HG02678 (cell line): ENCODE measurements around the gene GCDH.
A peak's percentile ranks its signal among the peaks of the same experiment; 100 is the strongest.
"Not testable (repeated sequence)": the region's sequence is repeated elsewhere in the genome, so short reads cannot be mapped to it uniquely, and the experiment has no call there.

Experiments
- ATAC-seq: cut with Tn5 transposase; IDR thresholded peaks from one replicate; pipeline ENCODE4 v1.9.1; 2021; ENCODE audit warnings: mild to moderate bottlenecking, moderate library complexity; ENCODE audit not compliant: unreplicated experiment

GCDH gene

DNA sequence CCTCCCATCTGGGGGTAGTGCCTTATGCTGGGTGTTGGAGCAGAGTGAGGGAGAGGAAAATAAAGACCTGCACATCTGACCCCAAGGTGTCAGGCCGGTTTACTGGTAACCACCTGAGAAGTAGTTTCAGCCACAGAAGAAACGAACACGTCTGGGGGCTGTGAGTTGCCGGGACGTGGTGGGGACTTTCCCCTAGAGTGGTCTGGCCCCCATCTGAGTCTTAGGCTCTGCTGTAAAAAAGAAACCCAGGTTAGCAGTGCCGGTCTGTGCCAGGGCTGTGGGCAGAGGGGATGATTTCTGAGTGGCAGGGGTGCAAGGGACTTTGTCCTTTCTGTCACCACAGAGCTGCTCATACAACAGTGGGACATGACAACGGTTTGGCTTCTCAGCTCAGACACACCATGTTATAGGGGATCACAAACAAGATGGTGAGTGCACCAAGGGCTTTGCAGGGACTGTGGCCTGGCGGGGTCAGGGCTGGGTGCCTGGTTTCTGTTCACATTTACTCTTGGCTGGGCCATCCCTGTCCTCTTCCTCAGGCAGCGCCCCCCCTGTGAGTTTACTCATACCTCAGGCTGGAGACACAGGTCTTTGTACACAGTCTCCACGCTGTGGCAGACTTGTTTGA is 9.0 kb downstream of the GCDH start:
- ATAC-seq: peak; percentile 91

DNA sequence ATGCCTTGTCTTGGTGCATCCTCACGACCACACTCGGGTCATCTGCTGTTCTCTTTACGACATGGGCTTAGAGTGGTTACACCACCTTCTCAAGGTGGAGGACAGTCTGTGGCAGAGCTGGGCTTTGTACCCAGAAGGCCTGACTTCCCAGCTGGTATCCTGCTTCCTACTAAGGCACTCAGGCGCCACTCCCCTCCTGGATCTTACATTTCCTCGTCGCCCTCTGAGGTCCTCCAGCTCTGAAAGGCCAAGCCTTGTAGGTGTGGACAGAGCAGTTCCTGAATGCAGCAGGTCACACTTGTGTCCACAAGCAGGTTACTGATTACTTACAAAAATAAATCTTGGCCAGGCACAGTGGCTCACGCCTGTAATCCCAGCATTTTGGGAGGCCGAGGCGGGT is 16.2 kb downstream of the GCDH start:
- no peak for ATAC-seq

DNA sequence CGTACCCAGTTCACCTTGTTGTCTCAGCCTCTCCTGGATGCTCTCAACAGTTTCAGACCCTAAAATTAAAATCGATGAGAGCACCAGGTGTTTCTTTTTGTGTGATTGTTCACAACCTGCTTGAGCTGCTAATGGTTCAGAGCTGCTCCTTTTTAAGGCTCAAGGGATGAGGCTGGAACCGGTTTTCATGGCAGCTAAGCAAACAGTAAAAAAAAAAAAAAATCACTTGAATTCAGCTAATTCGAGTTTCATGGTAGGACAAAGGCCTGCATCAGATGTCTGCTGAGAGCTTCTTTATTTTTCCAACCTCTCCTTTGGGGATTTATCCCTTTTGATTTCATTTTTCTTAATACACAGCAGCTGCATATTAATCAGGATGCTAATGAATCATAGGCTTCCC is 21.6 kb downstream of the GCDH start:
- ATAC-seq: no peak

DNA sequence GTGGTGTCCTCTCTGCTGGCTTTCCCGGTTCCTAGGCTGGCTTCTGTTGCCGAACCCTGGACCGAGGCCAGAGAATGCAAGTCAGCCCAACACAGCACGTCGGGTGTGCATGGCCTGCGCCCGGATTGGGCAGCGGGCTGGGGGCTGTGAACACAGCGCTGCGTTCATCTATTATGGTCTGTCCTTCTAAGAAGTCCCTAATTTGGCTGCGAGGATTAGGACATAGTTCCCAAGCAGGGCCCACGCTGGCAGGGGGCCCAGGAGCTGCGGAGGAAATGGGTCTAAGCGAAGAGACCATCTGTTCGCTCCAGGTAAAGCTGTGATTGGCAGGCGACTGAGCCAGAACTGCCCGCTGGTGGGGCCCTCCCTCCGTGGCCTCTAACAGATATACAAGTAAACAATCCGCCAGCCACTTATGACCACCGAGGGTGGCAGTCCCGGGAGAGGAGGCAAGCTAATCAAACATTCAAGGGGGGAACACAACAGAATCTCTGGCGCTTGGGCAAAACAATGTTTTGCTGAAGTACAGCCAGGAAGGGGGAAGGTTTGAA is 22.1 kb downstream of the GCDH start:
- ATAC-seq: no peak

DNA sequence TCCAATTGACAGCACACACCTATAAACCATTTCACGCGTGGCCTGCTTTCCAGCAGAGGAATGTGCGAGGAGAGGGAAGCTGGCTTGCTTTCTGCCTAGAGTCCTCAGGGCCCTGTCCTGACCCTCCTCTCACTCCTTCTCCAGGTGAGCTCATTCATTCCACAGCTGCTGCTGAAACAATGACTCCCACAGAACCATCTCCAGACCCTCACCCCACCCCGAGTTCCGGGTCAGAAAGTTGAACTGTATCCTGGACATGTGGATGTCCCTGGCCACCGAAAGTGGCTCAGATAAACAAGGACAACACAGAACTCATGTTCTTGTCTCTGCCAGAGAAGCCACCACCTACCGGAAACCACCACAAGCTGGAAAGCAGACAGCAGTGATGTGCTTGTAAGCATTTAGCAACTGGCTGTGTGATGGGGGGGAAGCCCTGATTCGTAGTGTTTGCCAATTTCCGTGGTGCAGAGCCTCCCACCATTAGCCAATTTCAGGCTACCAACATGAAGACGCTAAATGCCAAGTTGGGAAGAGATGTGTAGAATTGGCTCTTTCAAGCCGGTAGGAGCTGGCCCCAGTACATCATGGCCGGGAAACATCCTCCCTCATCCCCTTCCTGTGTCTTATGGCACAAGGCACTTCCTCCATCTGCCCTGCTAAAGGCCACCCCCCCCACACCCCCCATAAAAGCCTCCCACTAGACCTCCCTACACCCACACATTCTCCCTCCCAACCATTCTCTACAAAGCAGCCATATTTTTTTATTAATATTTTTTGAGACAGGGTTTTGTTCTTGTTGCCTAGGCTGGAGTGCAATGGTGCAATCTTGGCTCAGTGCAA is 23.1 kb downstream of the GCDH start:
- ATAC-seq: no peak

DNA sequence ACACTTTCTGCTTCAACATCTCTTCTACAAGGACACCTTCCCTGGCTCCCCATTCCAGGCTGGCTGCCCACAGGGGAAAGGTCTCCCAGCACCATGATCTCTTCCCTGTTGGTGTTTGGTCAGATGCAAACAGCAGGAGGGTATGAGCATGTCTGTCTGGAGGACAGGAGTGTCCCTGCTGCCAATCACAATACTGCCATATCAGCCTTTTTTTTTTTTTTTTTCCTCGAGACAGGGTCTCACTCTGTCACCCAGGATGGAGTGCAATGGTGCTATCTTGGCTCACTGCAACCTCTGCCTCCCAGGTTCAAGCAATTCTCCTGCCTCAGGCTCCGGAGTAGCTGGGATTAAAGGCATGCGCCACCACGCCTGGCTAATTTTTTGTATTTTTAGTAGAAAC is 24.9 kb downstream of the GCDH start:
- ATAC-seq: not testable (repeated sequence)

DNA sequence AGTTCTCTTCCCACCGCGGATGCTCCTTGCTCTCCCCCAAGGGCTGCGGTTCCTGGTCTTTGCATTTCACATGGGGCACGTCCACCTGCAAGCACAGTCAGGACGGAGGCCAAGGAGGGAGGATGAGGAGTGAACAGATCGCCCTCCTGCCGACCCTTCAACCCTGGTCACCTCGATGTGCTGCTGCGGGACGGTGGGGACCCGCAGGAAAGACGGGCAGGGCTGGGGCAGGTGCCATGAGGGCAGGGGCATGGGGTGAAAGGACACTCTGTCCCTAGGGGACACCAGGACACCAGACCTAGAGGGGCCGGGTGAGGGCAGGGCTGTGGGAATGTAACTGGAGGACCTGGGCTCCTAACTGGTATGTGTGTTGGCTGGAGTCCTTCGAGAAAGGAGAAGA is 27.3 kb downstream of the GCDH start:
- ATAC-seq: no peak

DNA sequence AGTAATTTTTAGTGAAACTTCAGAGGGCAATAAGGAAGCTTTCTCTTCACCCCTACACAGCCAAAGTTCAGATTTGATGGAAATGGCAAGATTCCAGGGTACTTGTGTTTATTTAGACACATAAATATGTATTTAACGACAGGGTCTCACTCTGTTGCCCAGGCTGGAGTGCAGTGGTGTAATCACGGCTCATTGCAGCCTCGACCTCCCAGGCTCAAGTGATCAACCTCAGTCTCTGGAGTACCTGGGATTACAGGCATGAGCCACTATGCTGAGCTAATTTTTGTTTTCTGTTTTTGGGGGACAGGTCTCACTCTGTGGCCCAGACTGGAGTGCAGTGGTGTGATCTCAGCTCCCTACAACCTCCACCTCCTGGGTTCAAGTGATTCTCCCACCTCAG is 30.1 kb downstream of the GCDH start:
- ATAC-seq: no peak

DNA sequence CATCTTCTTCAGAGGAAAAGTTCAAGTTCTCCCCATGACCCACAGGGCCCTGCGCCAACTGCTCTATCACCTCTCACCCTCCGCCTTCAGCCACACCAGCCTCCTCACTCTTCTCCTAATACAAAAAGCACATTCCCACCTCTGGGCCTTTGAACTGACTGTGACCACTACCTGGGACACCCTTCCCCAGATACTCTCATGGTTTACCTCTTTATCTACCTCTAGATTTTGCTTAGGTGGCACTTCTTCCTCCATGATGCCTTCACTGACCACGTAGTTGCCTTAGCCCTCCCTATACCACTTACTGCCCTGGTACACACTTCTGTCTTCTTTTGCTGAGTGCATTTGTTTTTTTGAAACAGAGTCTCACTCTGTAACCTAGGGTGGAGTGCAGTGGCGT is 32.0 kb downstream of the GCDH start:
- ATAC-seq: no peak

DNA sequence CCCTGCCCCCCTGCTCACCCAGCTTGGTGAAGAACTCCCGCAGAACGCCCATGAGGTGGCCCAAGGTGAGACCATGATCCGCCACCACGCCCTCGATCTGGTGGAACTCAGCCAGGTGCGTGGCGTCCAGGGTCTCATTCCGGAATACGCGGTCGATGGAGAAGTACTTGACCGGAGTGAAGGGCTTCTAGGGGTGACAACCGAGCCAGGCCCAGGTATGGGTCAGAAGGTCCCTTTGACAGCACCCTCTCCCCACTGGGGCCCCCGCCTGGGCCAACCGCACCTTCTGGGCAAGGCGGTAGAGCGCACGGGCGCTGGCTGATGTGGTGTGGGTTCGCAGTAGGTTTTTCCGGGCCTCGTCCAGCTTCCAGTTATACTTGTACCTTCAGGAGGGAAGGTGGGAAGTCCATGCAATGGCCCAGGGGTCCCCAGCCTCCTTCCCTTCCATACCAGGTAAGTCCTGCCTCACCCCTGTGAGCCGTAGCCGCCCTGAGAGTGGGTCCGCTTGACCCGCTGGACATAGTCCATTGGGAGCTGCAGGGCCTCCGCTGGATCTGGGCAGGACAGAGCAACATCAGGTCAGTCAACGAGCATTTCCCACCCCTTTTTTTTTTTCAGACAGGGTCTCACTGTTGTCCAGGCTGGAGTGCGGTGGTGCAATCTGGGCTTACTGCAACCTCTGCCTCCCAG is 33.8 kb downstream of the GCDH start:
- ATAC-seq: no peak

DNA sequence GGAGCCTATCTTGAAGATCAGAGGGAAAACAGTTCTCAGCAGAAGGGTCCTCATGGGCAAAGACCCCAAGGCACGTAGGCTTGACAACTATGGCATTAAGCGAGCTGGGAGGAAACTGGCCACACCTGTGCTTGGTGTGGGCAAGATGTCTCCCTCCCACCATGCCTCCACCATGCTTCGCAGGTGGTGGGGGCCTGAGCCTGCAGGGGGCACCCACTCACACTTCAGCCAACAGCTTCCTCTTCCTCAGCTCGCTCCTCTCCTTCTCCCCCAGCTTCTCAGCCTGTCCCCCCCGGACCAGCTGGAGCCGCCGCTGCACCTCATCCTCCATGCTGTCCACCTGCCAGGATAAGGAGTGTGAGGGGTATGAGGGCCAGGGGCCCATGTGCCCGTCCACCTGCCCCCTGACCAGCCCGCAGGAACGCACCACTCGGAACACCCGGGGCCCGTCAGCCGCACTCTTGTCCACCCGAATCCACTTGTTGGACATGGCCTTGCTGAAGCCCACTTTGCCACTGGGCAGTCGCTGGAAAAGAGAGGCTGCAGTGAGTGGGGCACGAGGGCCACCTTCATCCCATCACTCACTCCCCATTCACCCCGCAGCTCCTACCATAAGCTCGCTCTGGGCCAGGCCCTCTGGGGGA is 39.2 kb downstream of the GCDH start:
- no peak for ATAC-seq

DNA sequence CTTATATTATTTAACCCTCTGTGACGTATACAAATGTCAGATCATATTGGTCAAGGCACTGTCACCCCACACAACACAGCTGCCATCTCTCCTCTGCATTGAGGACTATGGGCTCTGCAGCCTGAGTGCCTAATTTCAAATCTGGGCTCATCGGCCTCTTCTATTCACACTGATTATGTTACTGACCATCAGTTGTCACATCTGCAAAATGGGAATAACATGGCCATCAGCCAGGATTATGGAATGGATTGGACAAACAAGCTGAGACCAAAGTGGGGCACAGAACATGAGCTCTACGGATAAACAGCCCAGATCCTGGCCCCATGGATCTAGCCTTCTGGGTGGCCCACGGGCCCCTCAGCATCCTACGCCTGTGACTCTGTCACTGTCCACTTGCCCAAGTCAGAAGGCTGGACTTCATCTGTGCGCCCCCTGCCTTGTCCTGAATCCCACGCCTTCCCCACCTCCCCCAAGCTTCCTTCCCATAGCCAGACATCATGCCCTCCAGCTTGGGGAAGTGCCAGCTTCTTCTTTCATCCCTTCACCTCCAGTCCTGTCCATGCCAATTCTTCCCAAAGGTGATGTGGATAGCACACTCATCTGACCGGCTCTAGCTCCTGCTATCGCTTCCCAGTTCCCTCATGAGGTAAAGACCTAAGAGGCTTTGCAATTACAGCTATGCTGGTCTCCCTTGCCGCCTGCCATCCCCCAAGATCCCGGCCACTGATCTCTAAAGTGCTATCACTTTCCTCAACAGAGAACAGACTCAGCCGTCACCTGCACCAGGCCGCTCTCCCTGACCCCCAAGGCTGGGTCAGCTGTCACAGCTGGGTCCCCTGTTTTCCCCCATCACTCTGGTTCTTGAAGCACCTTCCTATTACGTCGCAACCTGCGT is 41.7 kb downstream of the GCDH start:
- no peak for ATAC-seq

DNA sequence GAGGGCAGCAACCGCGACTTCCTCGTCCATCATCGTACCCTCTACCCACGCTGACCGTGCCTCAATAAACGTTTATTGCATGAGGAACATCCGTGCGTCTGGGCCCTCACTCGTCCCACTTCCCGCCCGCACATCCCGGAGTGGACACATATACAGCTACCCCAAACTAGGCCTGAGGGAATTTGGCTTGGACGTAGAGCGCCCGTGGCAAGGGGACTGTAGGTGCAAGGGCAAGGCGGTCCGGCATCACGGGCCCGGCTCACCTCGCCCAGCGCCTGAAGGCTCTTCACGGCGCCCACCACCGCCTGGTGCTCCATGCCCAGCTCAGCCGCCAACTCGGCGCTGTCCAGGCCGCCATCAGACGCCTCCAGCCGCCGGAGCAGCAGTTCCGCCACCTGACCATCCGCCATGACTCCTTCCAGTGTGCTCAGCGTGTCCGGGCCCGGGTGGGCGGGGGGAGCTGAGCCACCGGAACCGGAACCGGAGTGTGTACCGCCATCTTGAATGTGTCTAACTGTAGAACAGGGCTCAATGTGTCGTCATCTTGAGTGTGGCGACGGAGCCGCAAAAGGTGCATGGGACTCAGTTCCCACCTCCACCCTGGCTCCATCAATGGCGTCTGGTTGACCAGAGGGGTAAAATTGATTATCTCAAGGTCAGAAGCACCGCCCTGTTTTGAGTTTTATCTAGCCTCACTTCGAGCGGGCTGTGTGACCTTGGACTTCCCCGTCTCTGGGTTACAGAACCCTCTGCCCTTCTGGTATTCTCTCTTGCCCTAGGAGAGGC is 42.5 kb downstream of the GCDH start, which contains the start of gene FARSA:
FARSA (minus strand) TSS at position 425 of the 786 bp plus-strand sequence; CDS start at position 410, 15 bp downstream.
- peak; percentile 48 for ATAC-seq

DNA sequence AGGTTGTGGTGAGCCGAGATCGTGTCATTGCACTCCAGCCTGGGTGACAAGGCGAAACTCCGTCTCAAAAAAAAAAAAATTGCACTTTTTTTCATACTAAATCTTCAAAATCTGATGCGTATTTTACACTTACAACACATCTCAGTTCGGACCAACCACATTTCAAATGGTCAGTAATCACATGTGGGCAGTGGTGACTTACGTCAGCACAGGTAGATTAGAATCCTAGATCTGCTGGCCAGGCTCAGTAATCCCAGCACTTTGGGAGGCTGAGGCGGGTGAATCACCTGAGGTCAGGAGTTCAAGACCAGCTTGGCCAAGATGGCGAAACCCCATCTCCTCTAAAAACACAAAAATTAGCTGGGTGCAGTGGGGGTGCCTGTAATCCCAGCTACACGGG is 44.1 kb downstream of the GCDH start:
- no peak for ATAC-seq

DNA sequence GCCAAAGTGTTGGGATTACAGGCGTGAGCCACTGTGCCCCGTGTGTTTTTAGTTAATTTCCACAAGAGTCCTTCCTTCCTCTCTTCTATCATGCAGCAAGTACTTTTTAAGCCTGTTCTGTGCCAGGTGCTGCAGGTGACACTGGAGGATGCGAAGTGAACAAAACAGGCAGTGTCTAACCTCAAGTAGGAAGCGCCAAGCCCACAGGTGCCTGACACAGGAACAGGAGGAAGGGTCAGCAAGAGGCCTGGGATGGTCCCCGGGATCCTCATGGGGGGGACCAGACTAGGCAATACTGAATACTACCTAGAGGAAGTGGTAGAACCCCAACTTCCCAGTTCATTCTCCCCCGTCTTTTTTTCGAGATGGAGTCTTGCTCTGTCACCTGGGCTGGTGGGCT is 45.6 kb downstream of the GCDH start:
- no peak for ATAC-seq

DNA sequence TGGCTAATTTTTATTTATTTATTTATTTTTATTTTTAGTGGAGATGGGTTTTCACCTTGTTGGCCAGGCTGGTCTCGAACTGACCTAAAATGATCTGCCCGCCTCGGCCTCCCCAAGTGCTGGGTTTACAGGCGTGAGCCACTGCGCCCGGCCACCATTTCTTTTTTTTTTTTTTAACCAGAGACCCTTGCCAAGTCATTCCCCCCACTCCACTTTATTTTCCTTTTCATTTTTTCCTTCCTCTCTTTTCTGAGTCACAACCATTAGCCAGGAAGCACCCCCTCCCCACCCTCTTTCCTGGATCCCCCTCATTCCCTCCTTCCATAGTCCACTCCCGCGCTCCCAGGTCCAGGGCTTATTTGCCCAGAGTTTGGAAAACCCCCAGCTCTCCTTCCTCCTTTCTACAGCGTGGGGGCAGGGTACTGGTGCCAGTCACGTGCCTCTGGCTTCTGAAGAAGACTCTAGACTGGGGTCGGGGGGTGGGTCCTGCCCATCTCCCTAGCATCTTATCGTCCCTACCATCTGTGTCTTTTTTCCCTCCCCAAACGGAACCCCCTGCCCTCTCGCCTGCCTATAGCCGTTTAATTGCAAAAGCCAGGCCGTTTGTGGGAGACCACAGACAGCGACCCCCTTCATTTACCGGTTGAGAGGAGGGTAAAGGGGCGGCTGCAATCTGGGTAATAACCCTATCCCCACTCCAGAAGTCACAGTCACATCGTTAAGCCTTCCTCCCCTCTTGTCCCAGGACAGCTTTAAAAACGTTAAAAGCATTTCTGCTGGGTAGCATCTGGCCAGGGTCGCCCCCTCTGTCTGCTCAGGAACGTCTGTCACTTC is 46.4 kb downstream of the GCDH start:
- ATAC-seq: no peak

DNA sequence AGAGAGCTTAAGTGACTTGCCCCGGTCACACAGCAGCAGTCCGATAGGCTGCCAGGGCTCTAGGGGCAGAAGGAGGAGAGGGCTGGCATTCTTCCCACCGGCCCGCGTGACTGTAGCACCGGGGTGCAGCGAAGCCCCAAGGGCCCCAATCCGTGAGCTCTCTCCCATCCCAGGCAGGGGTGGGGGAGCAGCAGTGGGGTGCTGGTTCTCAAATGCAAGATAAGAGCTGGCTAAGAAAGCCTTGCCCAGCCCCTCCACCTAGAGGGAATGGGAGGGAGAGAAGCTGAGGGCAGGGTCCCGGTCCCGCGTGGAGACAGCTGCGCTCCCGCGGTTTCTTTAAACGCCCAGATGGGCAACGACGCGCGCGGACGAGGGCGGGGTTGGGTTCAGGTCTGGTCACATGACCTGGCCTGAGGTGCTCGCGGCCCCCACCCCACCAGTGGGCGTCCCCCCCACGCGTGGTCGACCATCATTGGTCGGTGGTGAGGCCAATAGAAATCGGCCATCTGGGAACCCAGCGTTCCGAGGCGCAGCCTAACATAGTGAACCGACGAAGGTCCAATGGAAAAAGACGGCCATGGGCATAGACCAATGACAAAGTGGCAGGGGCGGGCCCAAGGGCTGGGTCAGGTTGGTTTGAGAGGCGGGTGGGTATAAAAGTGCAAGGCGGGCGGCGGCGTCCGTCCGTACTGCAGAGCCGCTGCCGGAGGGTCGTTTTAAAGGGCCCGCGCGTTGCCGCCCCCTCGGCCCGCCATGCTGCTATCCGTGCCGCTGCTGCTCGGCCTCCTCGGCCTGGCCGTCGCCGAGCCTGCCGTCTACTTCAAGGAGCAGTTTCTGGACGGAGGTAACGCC is 47.2 kb downstream of the GCDH start, which contains the start of gene CALR:
CALR (plus strand) TSS at position 683 of the 852 bp plus-strand sequence; CDS start at position 754, 71 bp downstream.
- peak; percentile 88 for ATAC-seq
